ENCODE results near the gene VPS8. TPM values are rescaled to one million over a fixed set of nuclear protein-coding genes. Genes with fewer than 3 reads are reported as not detected.

Gene VPS8
- polyA plus RNA-seq, 1 donor = 59.4 TPM

DNA sequence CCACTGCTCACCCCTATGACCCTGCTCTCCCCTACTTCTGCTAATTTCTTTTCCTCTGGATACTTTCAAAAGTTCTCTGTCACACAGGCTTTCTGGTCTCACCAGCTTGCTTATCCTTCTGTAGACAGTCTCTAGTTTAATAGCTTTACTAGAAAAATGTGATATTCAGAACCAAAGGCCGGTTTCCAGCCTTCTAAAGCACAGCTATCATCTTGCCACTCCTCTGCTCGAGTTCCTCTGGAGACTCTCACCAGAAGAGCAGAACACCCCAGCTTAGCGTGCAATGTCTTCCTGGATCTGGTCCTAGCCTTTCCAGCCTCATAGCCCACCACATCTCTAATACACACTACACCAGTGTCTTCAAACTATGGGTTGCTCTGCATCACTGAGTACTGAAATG lies 1.8 kb upstream of the VPS8 start:
- DNase-seq = no peak

- DNase-seq = no peak
These were observed 932 bp upstream of the VPS8 start for GRCh38 chr3:184811034-184811433.

- DNase-seq = no peak
These were observed 335 bp upstream of the VPS8 start for GRCh38 chr3:184811663-184811998.

DNA sequence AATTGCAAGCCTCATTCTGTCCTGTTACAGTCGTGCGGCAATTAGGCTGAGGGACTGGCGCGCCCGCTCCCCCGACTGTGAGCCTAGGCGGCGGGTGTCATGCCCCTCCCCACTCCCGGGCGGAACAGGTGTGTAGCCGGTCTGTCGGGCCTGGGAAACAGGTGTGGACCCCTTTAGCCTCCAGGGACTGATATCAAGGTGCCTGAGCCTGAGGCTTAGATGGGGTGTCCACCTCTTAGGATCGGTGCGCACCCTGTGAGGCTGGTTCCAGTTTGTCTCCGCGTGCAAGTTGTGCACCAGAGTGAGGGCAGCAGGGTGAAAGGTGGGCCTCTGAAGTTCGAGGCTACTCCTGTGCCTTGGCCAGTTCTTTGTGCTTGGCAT lies 686 bp downstream of the VPS8 start:
- no peak for DNase-seq

DNA sequence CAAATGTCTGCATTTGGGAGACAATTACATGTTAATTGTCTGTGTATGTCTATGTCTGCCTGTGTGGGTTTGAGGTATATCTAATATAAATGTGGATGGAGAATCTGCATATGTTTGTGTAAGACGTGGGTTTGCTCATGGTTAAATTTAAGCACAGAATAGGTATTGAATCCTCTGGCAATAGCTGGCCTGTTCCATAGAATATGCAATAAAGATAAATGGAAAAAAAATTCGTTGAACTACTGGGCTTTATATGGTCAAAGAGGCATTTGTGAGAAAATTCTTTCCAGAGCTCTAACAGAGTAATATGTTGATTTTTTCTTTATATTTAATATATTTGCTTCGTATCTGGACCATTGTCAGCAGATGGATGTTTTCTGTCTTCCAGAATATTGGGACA lies 1.4 kb downstream of the VPS8 start:
- no peak for DNase-seq

- DNase-seq = no peak
These were observed 2.2 kb downstream of the VPS8 start for GRCh38 chr3:184814214-184814613.

DNA sequence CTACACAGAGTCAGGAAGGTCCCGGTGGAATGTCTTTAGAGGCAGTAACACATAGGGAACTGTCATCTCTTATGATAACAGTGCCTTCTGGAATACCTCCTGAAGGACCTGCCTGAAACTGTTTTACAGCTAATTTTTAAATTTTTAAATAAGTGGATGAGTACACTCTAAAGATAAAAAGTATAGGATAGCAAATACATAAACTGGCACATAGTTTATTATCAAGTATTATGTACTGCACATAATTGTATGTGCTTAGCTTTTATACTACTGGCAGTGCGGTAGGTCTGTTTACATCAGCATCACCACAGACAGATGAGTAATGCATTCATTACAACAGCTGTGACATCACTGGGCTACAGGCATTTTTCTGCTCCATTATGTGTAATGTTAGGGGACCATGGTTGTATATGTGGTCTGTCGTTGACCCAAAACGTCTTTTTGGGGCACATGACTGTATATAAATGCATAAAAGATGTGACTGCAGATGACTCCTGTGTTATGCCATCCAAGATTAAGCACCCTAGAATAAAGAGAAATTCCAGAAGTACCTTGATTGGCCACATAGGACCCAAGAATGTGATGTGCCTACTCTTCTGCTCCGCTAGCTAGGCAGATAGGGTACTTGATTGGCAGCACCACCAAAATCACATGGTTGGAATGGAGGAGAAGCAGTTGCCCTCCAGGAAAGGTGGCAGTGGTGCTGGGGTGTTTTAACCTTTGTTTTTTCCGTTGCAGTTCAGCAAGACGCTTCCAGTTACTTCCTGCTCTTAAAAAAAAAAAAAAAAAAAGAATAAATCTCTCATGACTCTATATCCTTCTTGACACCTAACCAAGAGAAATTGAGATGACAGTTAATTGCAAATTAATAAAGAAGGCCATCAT lies 3.3 kb downstream of the VPS8 start:
- no peak for DNase-seq

DNA sequence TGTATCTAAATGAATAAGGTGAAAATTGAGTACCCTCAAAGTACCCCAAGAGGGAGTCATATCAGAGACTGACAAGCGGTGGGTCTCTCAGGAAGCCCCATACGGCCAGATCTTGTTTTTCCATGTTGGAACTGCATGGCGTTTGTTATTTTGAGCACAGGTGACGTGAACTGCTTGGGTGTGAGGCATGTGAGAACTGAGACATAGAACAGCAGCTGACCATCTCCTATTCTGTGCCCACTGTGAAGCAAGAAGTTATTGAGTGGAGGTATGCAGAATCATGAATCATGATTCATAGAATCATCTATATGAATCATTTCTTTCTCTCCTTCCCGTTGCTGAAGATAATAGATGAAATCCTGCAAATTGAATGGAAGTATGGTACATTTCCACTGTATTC lies 4.6 kb downstream of the VPS8 start:
- DNase-seq = no peak

- no peak for DNase-seq
These were observed 8.6 kb downstream of the VPS8 start for GRCh38 chr3:184820525-184820924.

DNA sequence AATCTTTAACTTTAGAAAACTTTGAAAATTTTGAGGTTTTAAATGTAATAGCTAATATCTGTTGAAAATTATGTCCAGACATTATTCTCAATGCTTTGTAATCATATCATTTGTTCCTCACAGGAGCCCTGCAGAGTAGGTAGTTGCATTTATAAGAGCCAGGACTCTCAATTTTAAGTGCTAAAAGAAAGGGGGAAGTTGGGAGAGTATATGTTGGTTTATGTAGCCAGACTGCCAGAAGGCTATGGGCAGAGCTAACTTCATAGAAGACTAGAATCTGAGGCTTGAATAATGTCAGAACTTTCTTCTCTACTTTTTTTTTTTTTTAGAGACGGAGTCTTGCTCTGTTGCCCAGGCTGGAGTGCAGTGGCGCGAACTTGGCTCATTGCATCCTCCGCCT lies 9.1 kb downstream of the VPS8 start:
- DNase-seq = no peak

DNA sequence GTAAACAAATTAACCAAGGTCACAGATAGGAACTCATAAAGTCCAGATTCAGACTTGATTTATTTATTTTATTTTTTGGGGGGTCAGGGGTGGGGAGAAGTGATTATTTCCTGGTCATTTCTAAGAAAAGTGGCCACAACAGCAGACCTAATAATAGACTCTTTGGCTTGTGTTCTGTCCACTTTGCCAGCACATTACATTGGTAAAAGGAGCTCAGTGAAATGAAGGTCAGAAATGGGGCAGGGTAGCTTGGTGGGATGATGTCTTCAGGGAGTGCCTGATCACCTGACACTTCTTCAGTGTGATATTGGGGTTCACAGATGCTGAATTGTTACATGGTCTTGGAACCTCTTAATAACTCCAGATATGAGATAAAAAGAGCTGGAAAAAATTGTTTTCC lies 10.1 kb downstream of the VPS8 start:
- DNase-seq = no peak

DNA sequence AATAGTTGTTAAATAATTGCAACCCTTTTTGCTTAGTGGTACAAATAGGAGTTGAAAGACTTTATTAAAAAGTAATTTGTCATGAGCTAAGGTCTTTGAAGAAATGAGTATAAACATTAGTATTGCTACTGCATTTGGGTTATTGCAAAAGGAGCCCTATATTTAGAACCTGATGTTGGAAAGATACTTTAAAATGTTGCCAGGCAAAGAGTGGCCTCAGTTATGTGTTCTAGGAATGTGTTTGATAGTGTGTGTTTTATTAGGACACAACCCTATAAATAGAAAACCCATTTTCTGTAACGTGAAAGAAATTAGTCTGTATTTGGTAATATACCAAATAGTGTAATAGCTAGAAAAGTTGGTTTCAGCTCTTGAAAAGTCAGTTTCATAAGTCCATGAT lies 10.7 kb downstream of the VPS8 start:
- no peak for DNase-seq

- no peak for DNase-seq
These were observed 12.0 kb downstream of the VPS8 start for GRCh38 chr3:184823990-184824389.

DNA sequence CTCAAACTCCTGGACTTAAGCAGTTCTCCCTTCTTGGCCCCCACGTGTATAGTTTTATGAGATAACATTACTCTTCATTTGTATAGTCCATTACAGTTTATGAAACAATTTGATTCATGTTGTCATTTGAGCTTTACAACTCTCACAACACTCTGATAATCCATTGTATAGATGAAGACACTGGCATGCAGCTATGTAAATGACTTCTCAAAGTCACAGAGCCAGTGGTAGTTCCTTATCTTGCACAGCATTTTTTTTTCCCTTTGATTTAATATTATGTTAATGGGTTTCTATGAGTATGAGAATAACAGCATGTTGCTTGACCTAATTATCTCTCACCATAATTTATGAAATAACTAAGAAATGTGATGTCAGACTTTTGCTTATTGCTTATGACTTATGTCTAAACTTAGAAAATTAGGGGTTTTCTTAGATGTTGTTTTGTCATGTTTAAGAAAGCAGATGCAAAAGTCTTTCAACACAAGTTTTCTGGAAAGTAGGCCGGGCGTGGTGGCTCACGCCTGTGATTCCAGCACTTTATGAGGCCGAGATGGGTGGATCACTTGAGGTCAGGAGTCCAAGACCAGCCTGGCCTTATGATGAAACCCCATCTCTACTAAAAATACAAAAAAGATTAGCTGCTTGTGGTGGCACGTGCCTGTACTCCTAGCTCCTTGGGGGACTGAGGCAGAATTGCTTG lies 13.3 kb downstream of the VPS8 start:
- DNase-seq = no peak

- DNase-seq = no peak
These were observed 15.6 kb downstream of the VPS8 start for GRCh38 chr3:184827572-184827971.

DNA sequence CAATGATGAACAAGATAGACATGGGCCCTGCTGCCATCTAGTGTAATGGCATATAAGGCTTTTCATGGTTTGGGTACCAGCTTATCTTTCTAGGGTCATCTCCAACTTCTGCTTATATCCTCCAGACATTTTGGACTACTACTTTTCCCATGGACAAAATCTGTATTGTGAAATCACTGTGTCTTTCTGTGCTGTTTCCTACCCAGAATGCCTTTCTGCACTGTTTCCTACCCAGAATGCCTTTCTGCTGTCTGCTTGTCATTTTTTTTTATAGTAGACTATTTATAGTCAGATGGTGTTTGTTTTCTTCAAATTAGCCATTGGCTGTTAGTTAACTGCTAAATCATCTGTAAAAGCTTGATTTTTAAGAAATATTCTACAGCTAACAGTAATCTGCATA lies 20.1 kb downstream of the VPS8 start:
- DNase-seq = no peak

DNA sequence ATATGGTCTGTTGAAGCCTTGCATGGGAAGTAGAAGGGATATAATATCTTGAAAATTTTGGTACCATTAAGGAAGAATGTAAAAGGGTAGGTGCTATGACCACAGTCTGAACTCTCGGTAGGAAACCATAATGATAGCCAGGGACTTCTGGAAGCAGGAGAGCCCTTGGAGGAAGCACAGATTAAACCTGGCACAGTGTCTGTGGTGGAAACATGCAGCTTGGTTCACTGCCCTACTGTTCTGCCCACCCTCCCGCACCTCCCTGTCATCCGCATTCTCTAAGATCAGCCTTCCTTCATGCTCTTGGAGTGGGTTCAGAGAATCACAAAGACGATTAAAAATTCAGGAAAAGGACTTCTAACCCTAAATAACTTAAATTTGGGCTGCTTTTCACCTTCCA lies 20.9 kb downstream of the VPS8 start:
- no peak for DNase-seq

- no peak for DNase-seq
These were observed 24.3 kb downstream of the VPS8 start for GRCh38 chr3:184836090-184836822.

DNA sequence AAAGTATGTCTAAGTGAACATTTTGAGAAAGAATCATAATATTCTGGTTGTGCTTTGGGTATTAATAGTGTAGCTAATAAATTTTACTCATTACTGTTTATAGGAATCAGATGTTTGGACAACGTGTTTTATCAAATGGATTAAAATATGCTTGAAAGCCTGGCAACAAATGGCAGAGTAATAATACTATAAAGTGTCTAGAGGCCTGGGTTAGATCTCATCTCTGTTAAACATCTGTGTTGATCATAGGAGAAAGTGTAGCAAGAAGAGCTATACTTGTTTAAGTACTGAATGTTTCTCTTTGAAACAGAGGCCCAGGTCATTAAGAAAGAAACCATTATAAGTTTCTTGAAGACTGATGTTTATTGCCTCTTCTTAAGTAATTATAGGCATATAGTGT lies 30.5 kb downstream of the VPS8 start:
- DNase-seq = no peak

- DNase-seq = no peak
These were observed 33.9 kb downstream of the VPS8 start for GRCh38 chr3:184845819-184846218.

GRCh38 chr3:184846496-184846895 lies 34.5 kb downstream of the VPS8 start:
- DNase-seq = no peak

GRCh38 chr3:184848934-184849333 lies 37.0 kb downstream of the VPS8 start:
- no peak for DNase-seq

GRCh38 chr3:184850201-184850600 lies 38.2 kb downstream of the VPS8 start:
- no peak for DNase-seq
